WI38 (cell line): ENCODE data around the gene NAA35.
A peak's percentile ranks its signal among the peaks of the same experiment; 100 is the strongest.

ENCODE experiments used
- H3K4me3 ChIP-seq: 2 replicates; pipeline ENCODE4 v1.5.1; 2011; ENCODE audit warnings: low read depth, mild to moderate bottlenecking, control low read depth, low read length
- CTCF ChIP-seq: IDR thresholded peaks from 2 replicates; pipeline ENCODE4 v1.5.1; 2012; ENCODE audit warnings: low read depth, mild to moderate bottlenecking, control low read depth, low read length

The NAA35 gene

GRCh38 chr9:86027767-86028166 is 86.8 kb downstream of the NAA35 start:
- no peak overlapping the region for H3K4me3 ChIP-seq
- no peak for TF ChIP-seq CTCF

- no peak overlapping the region for H3K4me3 ChIP-seq
- TF ChIP-seq CTCF = peak; percentile 42; the same call in 1 of the 2 replicates
These were observed 94.2 kb downstream of the NAA35 start for GRCh38 chr9:86034863-86035734.

GRCh38 chr9:86035827-86036440 is 95.0 kb downstream of the NAA35 start:
- TF ChIP-seq CTCF = no peak
- H3K4me3 ChIP-seq = no peak overlapping the region

- TF ChIP-seq CTCF = no peak
- no peak overlapping the region for H3K4me3 ChIP-seq
These were observed 95.6 kb downstream of the NAA35 start for GRCh38 chr9:86036555-86036954.

GRCh38 chr9:86039991-86040860 is 99.3 kb downstream of the NAA35 start:
- no peak for TF ChIP-seq CTCF
- H3K4me3 ChIP-seq = no peak overlapping the region

- no peak overlapping the region for H3K4me3 ChIP-seq
- TF ChIP-seq CTCF = no peak
These were observed 99.9 kb downstream of the NAA35 start for GRCh38 chr9:86040861-86041155.
